ENCODE data around the gene MAST4. TPM values are rescaled to one million over a fixed set of nuclear protein-coding genes. Genes with fewer than 3 reads are reported as not detected.

MAST4 gene
- total RNA-seq, 1 experiment from 2014 or later: 26.5 TPM

- Mint-ChIP-seq H3K4me3 (ENCODE audit: unreplicated experiment) (no peak overlapping the region), H3K27ac (ENCODE audit: low read depth, unreplicated experiment) (no peak overlapping the region), H3K27me3 (ENCODE audit: insufficient read depth, unreplicated experiment) (no peaks in the 10 kb centered on the region), H3K36me3 (ENCODE audit: insufficient read depth, unreplicated experiment) (peaks cover 67% of the 10 kb centered on the region), H3K9me3 (ENCODE audit: unreplicated experiment) (no peaks in the 10 kb centered on the region), H3K4me1 (ENCODE audit: insufficient read depth, unreplicated experiment) (no peaks in the 10 kb centered on the region)
- intact Hi-C loops (cut with micrococcal nuclease): no loop called here
- ChIA-PET POLR2A (interaction anchor here (1.2 kb wide), 1 partner anchor 28 kb away, joined by 3 read pairs; no protein-coding TSS in a partner anchor), CTCF (interaction anchor here (0.5 to 1.0 kb wide), 3 partner anchors 33 to 1390 kb away, joined by 3 to 5 read pairs (median 3); no protein-coding TSS in a partner anchor)
- no TSS peak for BruUV-seq (replicated peaks)
- no peak for DNase-seq (ENCODE audit: unreplicated experiment)
- TF ChIP-seq, protein P1, sequence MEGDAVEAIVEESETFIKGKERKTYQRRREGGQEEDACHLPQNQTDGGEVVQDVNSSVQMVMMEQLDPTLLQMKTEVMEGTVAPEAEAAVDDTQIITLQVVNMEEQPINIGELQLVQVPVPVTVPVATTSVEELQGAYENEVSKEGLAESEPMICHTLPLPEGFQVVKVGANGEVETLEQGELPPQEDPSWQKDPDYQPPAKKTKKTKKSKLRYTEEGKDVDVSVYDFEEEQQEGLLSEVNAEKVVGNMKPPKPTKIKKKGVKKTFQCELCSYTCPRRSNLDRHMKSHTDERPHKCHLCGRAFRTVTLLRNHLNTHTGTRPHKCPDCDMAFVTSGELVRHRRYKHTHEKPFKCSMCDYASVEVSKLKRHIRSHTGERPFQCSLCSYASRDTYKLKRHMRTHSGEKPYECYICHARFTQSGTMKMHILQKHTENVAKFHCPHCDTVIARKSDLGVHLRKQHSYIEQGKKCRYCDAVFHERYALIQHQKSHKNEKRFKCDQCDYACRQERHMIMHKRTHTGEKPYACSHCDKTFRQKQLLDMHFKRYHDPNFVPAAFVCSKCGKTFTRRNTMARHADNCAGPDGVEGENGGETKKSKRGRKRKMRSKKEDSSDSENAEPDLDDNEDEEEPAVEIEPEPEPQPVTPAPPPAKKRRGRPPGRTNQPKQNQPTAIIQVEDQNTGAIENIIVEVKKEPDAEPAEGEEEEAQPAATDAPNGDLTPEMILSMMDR (IDR thresholded peaks at IDR 0.05; ENCODE audit: unreplicated experiment): no peak
These were observed 537.0 kb downstream of the MAST4 start for GRCh38 chr5:67133217-67133616.

DNA sequence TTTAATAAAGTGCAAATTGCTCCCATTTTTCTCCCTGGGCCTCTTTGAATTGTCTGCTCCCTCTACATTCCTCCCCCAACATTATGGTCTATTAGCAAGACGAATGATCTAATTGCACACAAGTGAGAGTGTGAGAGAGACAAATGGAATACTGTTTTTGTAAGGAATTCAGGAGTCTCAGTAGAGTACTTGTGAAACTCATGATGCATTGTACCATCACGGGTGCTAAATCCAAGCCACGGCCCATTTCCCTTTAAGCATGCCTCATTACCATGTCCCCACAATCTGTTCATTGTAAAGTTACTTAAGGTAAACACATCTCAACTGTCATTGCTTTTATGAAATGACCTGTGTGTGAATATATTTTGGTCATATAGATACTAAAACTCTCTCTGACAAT lies 537.6 kb downstream of the MAST4 start:
- Mint-ChIP-seq H3K27me3 (ENCODE audit: insufficient read depth, unreplicated experiment) (no peaks in the 10 kb centered on the region), H3K36me3 (ENCODE audit: insufficient read depth, unreplicated experiment) (peaks cover 69% of the 10 kb centered on the region), H3K4me3 (ENCODE audit: unreplicated experiment) (no peak overlapping the region), H3K27ac (ENCODE audit: low read depth, unreplicated experiment) (no peak overlapping the region), H3K4me1 (ENCODE audit: insufficient read depth, unreplicated experiment) (no peaks in the 10 kb centered on the region), H3K9me3 (ENCODE audit: unreplicated experiment) (no peaks in the 10 kb centered on the region)
- TF ChIP-seq, protein P1 (IDR thresholded peaks at IDR 0.05; ENCODE audit: unreplicated experiment): no peak
- DNase-seq (ENCODE audit: unreplicated experiment): no peak
- no TSS peak for BruUV-seq (replicated peaks)
- ChIA-PET POLR2A (no interaction called here), CTCF (interaction anchor here (0.5 to 0.7 kb wide), 2 partner anchors 33 to 1391 kb away, joined by 3 to 5 read pairs; no protein-coding TSS in a partner anchor)
- intact Hi-C loops (cut with micrococcal nuclease): no loop called here

DNA sequence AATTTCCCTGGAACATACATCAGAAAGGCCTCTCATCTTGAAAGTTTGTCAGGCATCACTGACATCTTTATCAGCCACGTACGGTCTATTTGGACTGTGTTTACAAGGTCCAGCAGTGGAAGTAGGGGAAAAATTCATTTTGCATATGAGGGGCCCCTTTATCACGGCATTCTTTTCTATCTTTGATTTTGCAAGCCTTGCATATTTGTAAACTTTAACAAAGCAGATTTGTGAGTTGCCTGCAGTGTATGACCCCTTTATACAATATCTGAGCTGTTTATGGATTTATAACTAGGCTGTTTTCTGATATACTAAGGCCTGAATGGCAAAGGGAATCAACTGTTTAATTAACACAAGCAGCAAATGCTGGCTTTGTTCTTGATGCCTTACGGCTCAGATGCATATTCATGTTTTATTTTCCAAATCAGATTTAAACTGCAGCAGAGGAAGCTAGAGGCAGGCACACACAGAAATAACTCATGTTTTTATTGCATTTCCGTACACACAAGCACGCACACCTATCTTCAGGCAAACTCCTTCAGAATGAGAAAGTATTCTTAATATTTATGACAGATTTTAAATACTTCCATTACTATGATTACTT lies 539.3 kb downstream of the MAST4 start:
- CTCF ChIA-PET: no interaction called here
- DNase-seq (ENCODE audit: unreplicated experiment): no peak
- POLR2A ChIA-PET: interaction anchor here (0.8 kb wide), 1 partner anchor 97 kb away, joined by 5 read pairs; no protein-coding TSS in a partner anchor
- no TSS peak for BruUV-seq (replicated peaks)
- intact Hi-C loops (cut with micrococcal nuclease): no loop called here
- Mint-ChIP-seq H3K27ac (ENCODE audit: low read depth, unreplicated experiment) (no peak overlapping the region), H3K9me3 (ENCODE audit: unreplicated experiment) (no peaks in the 10 kb centered on the region), H3K36me3 (ENCODE audit: insufficient read depth, unreplicated experiment) (peaks cover 70% of the 10 kb centered on the region), H3K4me3 (ENCODE audit: unreplicated experiment) (no peak overlapping the region), H3K4me1 (ENCODE audit: insufficient read depth, unreplicated experiment) (no peaks in the 10 kb centered on the region), H3K27me3 (ENCODE audit: insufficient read depth, unreplicated experiment) (no peaks in the 10 kb centered on the region)
- TF ChIP-seq, protein P1 (IDR thresholded peaks at IDR 0.05; ENCODE audit: unreplicated experiment): no peak

GRCh38 chr5:67139030-67139429 lies 542.8 kb downstream of the MAST4 start:
- H3K4me3 Mint-ChIP-seq (ENCODE audit: unreplicated experiment): no peak overlapping the region
- H3K36me3 Mint-ChIP-seq (ENCODE audit: insufficient read depth, unreplicated experiment): peaks cover 86% of the 10 kb centered on the region
- BruUV-seq (replicated peaks): no TSS peak
- H3K27ac Mint-ChIP-seq (ENCODE audit: low read depth, unreplicated experiment): no peak overlapping the region
- no peaks in the 10 kb centered on the region for H3K4me1 Mint-ChIP-seq (ENCODE audit: insufficient read depth, unreplicated experiment)
- DNase-seq (ENCODE audit: unreplicated experiment): no peak
- ChIA-PET CTCF (interaction anchor here (0.7 to 1.2 kb wide), 2 partner anchors 10 to 71 kb away, joined by 3 read pairs; no protein-coding TSS in a partner anchor), POLR2A (interaction anchor here (0.6 to 1.0 kb wide), 3 partner anchors 11 to 123 kb away, joined by 3 read pairs; no protein-coding TSS in a partner anchor)
- no peaks in the 10 kb centered on the region for H3K27me3 Mint-ChIP-seq (ENCODE audit: insufficient read depth, unreplicated experiment)
- TF ChIP-seq, protein P1 (IDR thresholded peaks at IDR 0.05; ENCODE audit: unreplicated experiment): no peak
- intact Hi-C loops (cut with micrococcal nuclease): no loop called here
- H3K9me3 Mint-ChIP-seq (ENCODE audit: unreplicated experiment): no peaks in the 10 kb centered on the region
